Measurements from ENCODE around the gene LZTR1. TPM values are rescaled to one million over a fixed set of nuclear protein-coding genes. Genes with fewer than 3 reads are reported as not detected.

LZTR1 gene
- total and polyA plus RNA-seq, 2 of the 8 experiments (the other 6 are each of a cell fraction or from before 2014, with no cell fraction given), result 22.3 to 31.0 TPM

- TF ChIP-seq SP2 (IDR thresholded peaks at IDR 0.05; ENCODE audit: low read length) (no peak), SIX5 (IDR thresholded peaks at IDR 0.05; ENCODE audit: low read depth, low read length) (no peak), POLR2AphosphoS5 (IDR thresholded peaks at IDR 0.05; ENCODE audit: low read depth, low read length) (no peak), JUN (IDR thresholded peaks at IDR 0.05; ENCODE audit: low read depth, low read length) (no peak), EP300 (IDR thresholded peaks at IDR 0.05; ENCODE audit: borderline replicate concordance in 1 of 2, low read depth in 2 of 2, low read length in 2 of 2) (no peak), KDM5A (IDR thresholded peaks at IDR 0.05; ENCODE audit: low read length) (no peak)
Measured at GRCh38 chr22:20983081-20983771, 1.1 kb downstream of the LZTR1 start (continued).
